PC-3 (cell line): ENCODE measurements around the gene SLAMF8. TPM values are rescaled to one million over a fixed set of nuclear protein-coding genes. Genes with fewer than 3 reads are reported as not detected.

Experiments used
- ATAC-seq: fragments of 200-7000 bp; cut with Tn5 transposase; 2 replicates; pipeline ENCODE4 v1.9.1; 2020; ENCODE audit warnings: mild to moderate bottlenecking, moderate library complexity
- BruUV-seq: library from RNA; stranded (reverse); fragments of 400-500 nt; replicated peaks from 2 replicates; lab custom pipeline; 2021; lab: Mats Ljungman, UMichigan
- CTCF ChIA-PET: fragments of 300-600 bp; sonication (Branson Sonifier 250); formaldehyde crosslinking; loops from one replicate; lab custom pipeline; 2022; ENCODE audit warnings: antibody characterized with exemption; lab: Charles Lee
- POLR2A ChIA-PET: fragments of 300-600 bp; sonication (Branson Sonifier 250); formaldehyde crosslinking; loops from one replicate; lab custom pipeline; 2022; ENCODE audit warnings: antibody characterized with exemption; ENCODE audit not compliant: unreplicated experiment; lab: Charles Lee
- DNase-seq: peaks from one replicate; pipeline ENCODE4 v3.0.0-alpha.2; 2015
- H2AFZ ChIP-seq: fragments of 300-600 bp; sonication (generic); 2 replicates; pipeline ENCODE4 v1.6.0; 2016; ENCODE audit warnings: antibody characterized with exemption, low read length
- H3F3A ChIP-seq: fragments of 300-600 bp; sonication (generic); one replicate; pipeline ENCODE4 v1.6.0; 2017; ENCODE audit warnings: antibody characterized with exemption, low read length, control low read depth, mild to moderate bottlenecking; ENCODE audit not compliant: unreplicated experiment
- H3K27ac ChIP-seq: fragments of 300-600 bp; sonication (generic); 2 replicates; pipeline ENCODE4 v1.5.1; 2016; ENCODE audit warnings: mild to moderate bottlenecking, low read length
- H3K27me3 ChIP-seq: fragments of 300-600 bp; sonication (generic); 2 replicates; pipeline ENCODE4 v1.6.1; 2016; ENCODE audit warnings: low read length, mixed read lengths
- H3K36me3 ChIP-seq: fragments of 300-600 bp; sonication (generic); 2 replicates; pipeline ENCODE4 v1.6.1; 2016; ENCODE audit warnings: low read depth, mixed run types, low read length, mixed read lengths
- H3K4me1 ChIP-seq: fragments of 300-600 bp; sonication (generic); 2 replicates; pipeline ENCODE4 v1.5.1; 2016; ENCODE audit warnings: low read length; ENCODE audit not compliant: insufficient read depth
- H3K4me2 ChIP-seq: fragments of 300-600 bp; sonication (generic); 2 replicates; pipeline ENCODE4 v1.6.0; 2016; ENCODE audit warnings: low read length
- H3K4me3 ChIP-seq: fragments of 300-600 bp; sonication (generic); 2 replicates; pipeline ENCODE4 v1.5.1; 2016; ENCODE audit warnings: mild to moderate bottlenecking, low read length, mixed read lengths
- H3K79me2 ChIP-seq: fragments of 300-600 bp; sonication (generic); 2 replicates; pipeline ENCODE4 v1.6.1; 2017; ENCODE audit warnings: low read length, mixed read lengths
- H3K9ac ChIP-seq: fragments of 300-600 bp; sonication (generic); 2 replicates; pipeline ENCODE4 v1.6.0; 2016; ENCODE audit warnings: mild to moderate bottlenecking, low read length
- H3K9me2 ChIP-seq: fragments of 300-600 bp; sonication (generic); replicated peaks from 2 replicates; pipeline ENCODE4 v1.6.1; 2016; ENCODE audit warnings: mixed run types, low read length, mixed read lengths
- H3K9me3 ChIP-seq: fragments of 300-600 bp; sonication (generic); 2 replicates; pipeline ENCODE4 v1.6.1; 2016; ENCODE audit warnings: low read length, mixed read lengths
- H4K20me1 ChIP-seq: fragments of 300-600 bp; sonication (generic); 2 replicates; pipeline ENCODE4 v1.6.1; 2016; ENCODE audit warnings: low read length, mixed read lengths
- EZH2 ChIP-seq: fragments of 300-600 bp; sonication (generic); IDR thresholded peaks from one replicate; pipeline ENCODE4 v1.6.1; 2017; ENCODE audit warnings: antibody characterized with exemption, mild to moderate bottlenecking, low read length; ENCODE audit not compliant: unreplicated experiment
- EZH2phosphoT487 ChIP-seq: fragments of 300-600 bp; sonication (generic); IDR thresholded peaks from 2 replicates; pipeline ENCODE4 v1.6.1; 2018; ENCODE audit warnings: mild to moderate bottlenecking, antibody characterized with exemption, low read length, borderline replicate concordance
- intact Hi-C: fragments of 100-400 bp; cut with micrococcal nuclease; formaldehyde crosslinking; loops from 2 replicates; pipeline ENCODE4 v1.9.0; 2023
- total RNA-seq: library from RNA; depleted of rRNA; stranded (reverse); fragments of >200 nt; gene quantifications from 2 replicates; pipeline ENCODE4 v1.2.3, GENCODE V29; 2014
- TF ChIP-seq, protein P1 (sequence below): fragments of 300-600 bp; sonication (generic); conservative IDR thresholded peaks from 2 replicates; pipeline ENCODE4 v1.5.1; 2017; ENCODE audit warnings: antibody characterized with exemption, low read depth, mild to moderate bottlenecking, low read length

Gene SLAMF8
- total RNA-seq, 1 experiment from 2014 or later, result not detected

DNA sequence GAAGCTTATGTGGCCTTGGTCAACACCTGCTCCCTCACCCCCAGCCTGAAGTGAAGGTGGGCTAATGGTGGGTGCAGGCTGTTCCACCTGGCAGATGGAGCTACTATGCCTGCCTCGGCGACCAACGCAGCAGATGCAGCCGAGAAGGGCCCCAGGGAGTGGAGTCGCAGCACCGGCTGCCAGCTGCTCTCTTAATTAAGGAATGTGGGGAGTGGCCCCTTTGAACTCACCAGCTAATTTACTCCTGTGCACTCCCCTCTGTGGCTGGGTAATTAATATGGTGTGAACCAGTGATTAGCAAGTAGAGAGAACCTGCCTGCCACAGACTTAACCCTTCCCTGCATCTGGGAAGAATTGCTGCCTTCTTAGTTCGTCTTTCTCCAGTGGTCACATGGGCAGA, 3.3 kb upstream of the SLAMF8 start:
- Histone ChIP-seq H3K9me2 (no peaks in the 10 kb centered on the region), H3K9ac (no peak overlapping the region), H3K27me3 (no peaks in the 10 kb centered on the region), H3K36me3 (no peaks in the 10 kb centered on the region), H3K27ac (no peak overlapping the region), H3K9me3 (no peaks in the 10 kb centered on the region), H4K20me1 (no peaks in the 10 kb centered on the region), H3K4me3 (no peak overlapping the region), H3K4me1 (0 out of 2 replicates have a peak, but pooled peaks cover under 1% of the 10 kb centered on the region), H3K4me2 (no peak overlapping the region), H3F3A (no peaks in the 10 kb centered on the region), H3K79me2 (no peaks in the 10 kb centered on the region), H2AFZ (no peak overlapping the region)
- ChIA-PET POLR2A (no interaction called here), CTCF (no interaction called here)
- ATAC-seq (no peak), DNase-seq (no peak)
- TF ChIP-seq, protein P1, sequence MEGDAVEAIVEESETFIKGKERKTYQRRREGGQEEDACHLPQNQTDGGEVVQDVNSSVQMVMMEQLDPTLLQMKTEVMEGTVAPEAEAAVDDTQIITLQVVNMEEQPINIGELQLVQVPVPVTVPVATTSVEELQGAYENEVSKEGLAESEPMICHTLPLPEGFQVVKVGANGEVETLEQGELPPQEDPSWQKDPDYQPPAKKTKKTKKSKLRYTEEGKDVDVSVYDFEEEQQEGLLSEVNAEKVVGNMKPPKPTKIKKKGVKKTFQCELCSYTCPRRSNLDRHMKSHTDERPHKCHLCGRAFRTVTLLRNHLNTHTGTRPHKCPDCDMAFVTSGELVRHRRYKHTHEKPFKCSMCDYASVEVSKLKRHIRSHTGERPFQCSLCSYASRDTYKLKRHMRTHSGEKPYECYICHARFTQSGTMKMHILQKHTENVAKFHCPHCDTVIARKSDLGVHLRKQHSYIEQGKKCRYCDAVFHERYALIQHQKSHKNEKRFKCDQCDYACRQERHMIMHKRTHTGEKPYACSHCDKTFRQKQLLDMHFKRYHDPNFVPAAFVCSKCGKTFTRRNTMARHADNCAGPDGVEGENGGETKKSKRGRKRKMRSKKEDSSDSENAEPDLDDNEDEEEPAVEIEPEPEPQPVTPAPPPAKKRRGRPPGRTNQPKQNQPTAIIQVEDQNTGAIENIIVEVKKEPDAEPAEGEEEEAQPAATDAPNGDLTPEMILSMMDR, result no peak
- TF ChIP-seq EZH2 (no peak), EZH2phosphoT487 (no peak)
- BruUV-seq, result no TSS peak
- intact Hi-C loops, result no loop called here

DNA sequence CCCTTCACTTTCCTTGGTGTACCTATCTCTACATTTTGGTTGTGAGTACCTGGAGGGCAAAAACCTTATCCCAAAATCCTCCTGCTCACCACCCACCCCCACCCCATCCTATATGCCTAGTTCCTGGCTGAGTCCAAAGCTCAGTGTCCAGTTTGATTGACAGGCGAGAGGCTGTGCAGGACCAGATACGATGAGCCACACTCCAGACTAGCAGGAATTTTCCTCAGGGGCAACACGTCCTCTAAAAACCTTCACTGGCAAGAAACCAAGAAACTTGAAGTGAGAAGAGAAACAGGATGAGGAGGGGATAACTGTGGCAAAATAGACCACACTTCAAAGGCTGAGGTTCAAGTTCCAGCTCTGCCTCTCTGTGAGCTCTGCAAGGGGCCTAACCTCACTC, 1.1 kb upstream of the SLAMF8 start:
- H4K20me1 ChIP-seq, result no peaks in the 10 kb centered on the region
- H3F3A ChIP-seq, result no peaks in the 10 kb centered on the region
- intact Hi-C loops, result no loop called here
- ChIA-PET CTCF (no interaction called here), POLR2A (no interaction called here)
- no TSS peak for BruUV-seq
- no peak overlapping the region for H3K4me2 ChIP-seq
- DNase-seq (no peak), ATAC-seq (no peak)
- H3K79me2 ChIP-seq, result no peaks in the 10 kb centered on the region
- H3K27me3 ChIP-seq, result no peaks in the 10 kb centered on the region
- H3K27ac ChIP-seq, result no peak overlapping the region
- H3K9ac ChIP-seq, result no peak overlapping the region
- no peaks in the 10 kb centered on the region for H3K36me3 ChIP-seq
- H3K9me3 ChIP-seq, result no peaks in the 10 kb centered on the region
- no peaks in the 10 kb centered on the region for H3K4me1 ChIP-seq
- no peak for TF ChIP-seq EZH2
- TF ChIP-seq, protein P1, result no peak
- no peak for TF ChIP-seq EZH2phosphoT487
- H3K4me3 ChIP-seq, result no peak overlapping the region
- no peak overlapping the region for H2AFZ ChIP-seq
- H3K9me2 ChIP-seq, result no peaks in the 10 kb centered on the region

DNA sequence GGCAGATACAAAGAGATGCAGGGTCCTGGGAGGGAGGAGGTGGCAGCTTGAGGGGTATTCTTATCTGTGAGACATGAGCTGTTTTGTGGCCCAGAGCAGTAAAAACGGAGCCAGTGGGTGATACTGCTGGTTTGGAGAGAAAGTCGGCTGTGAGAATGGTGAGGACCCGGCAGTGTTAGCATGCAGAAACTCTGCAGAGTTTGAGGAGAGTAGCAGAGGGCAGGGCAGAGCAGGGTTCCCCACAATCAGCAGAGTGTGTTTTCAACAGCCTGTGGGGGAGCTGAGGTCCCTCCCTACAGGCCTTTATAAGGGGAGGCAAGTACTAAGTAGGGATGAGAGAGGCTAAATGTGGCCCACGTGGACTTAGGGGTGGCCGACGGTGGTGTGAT, 423 bp downstream of the SLAMF8 start:
- no peak overlapping the region for H2AFZ ChIP-seq
- no peak overlapping the region for H3K4me2 ChIP-seq
- no peaks in the 10 kb centered on the region for H3K9me2 ChIP-seq
- no peaks in the 10 kb centered on the region for H3K9me3 ChIP-seq
- no peak overlapping the region for H3K27ac ChIP-seq
- no peaks in the 10 kb centered on the region for H3K27me3 ChIP-seq
- no peaks in the 10 kb centered on the region for H3K79me2 ChIP-seq
- no peak for DNase-seq
- no peak for TF ChIP-seq EZH2phosphoT487
- TF ChIP-seq, protein P1, result no peak
- TF ChIP-seq EZH2, result no peak
- intact Hi-C loops, result no loop called here
- H3K36me3 ChIP-seq, result no peaks in the 10 kb centered on the region
- no TSS peak for BruUV-seq
- POLR2A ChIA-PET, result no interaction called here
- no peaks in the 10 kb centered on the region for H3F3A ChIP-seq
- H3K9ac ChIP-seq, result no peak overlapping the region
- no peak overlapping the region for H3K4me3 ChIP-seq
- H3K4me1 ChIP-seq, result no peaks in the 10 kb centered on the region
- CTCF ChIA-PET, result no interaction called here
- ATAC-seq, result no peak
- no peaks in the 10 kb centered on the region for H4K20me1 ChIP-seq
